ENCODE data around the gene TCEAL4.

The TCEAL4 gene

GRCh38 chrX:103610282-103610681 lies 25.0 kb downstream of the TCEAL4 start:
- TF ChIP-seq CTCF (conservative IDR thresholded peaks at IDR 0.05; ENCODE audit: control insufficient read depth, insufficient read depth, low read depth, low read length), result no peak
- no peak for DNase-seq (ENCODE audit: low read depth)
- no peak overlapping the region for H3K4me3 ChIP-seq (ENCODE audit: control insufficient read depth, low read depth, low read length)

- TF ChIP-seq CTCF (conservative IDR thresholded peaks at IDR 0.05; ENCODE audit: control insufficient read depth, insufficient read depth, low read depth, low read length), result no peak
- no peak for DNase-seq (ENCODE audit: low read depth)
- H3K4me3 ChIP-seq (ENCODE audit: control insufficient read depth, low read depth, low read length), result no peak overlapping the region
Observed at GRCh38 chrX:103613362-103613890, 28.1 kb downstream of the TCEAL4 start.

GRCh38 chrX:103614999-103615398 lies 29.7 kb downstream of the TCEAL4 start:
- H3K4me3 ChIP-seq (ENCODE audit: control insufficient read depth, low read depth, low read length), result no peak overlapping the region

GRCh38 chrX:103615781-103616371 lies 30.6 kb downstream of the TCEAL4 start:
- DNase-seq (ENCODE audit: low read depth), result peak; percentile 39
- H3K4me3 ChIP-seq (ENCODE audit: control insufficient read depth, low read depth, low read length), result no peak overlapping the region
- TF ChIP-seq CTCF (conservative IDR thresholded peaks at IDR 0.05; ENCODE audit: control insufficient read depth, insufficient read depth, low read depth, low read length), result no peak

More at GRCh38 chrX:103614999-103615398, 29.7 kb downstream of the TCEAL4 start:
- TF ChIP-seq CTCF (conservative IDR thresholded peaks at IDR 0.05; ENCODE audit: control insufficient read depth, insufficient read depth, low read depth, low read length), result no peak
- DNase-seq (ENCODE audit: low read depth), result no peak

- no peak overlapping the region for H3K4me3 ChIP-seq (ENCODE audit: control insufficient read depth, low read depth, low read length)
- no peak for DNase-seq (ENCODE audit: low read depth)
- no peak for TF ChIP-seq CTCF (conservative IDR thresholded peaks at IDR 0.05; ENCODE audit: control insufficient read depth, insufficient read depth, low read depth, low read length)
Observed at GRCh38 chrX:103616676-103617186, 31.4 kb downstream of the TCEAL4 start.

- no peak for DNase-seq (ENCODE audit: low read depth)
- H3K4me3 ChIP-seq (ENCODE audit: control insufficient read depth, low read depth, low read length), result no peak overlapping the region
- TF ChIP-seq CTCF (conservative IDR thresholded peaks at IDR 0.05; ENCODE audit: control insufficient read depth, insufficient read depth, low read depth, low read length), result no peak
Observed at GRCh38 chrX:103624111-103624510, 38.8 kb downstream of the TCEAL4 start.

Data from fibroblast of mammary gland (primary cell).